HepG2 (cell line): ENCODE data around the gene ALDH18A1.

Experiments
- BHLHE40 ChIP-seq: IDR thresholded peaks from 2 replicates; pipeline ENCODE4 v1.6.1; 2011; ENCODE audit warnings: low read length, improper control_type of control experiment
- CBX1 ChIP-seq: IDR thresholded peaks from one replicate; pipeline ENCODE4 v1.6.1; 2016; ENCODE audit warnings: antibody characterized with exemption, low read depth
- PAF1 ChIP-seq: IDR thresholded peaks from 2 replicates; pipeline ENCODE4 v1.6.1; 2016; ENCODE audit warnings: missing genetic modification reagents, missing compliant biosample characterization
- RAD21 ChIP-seq: fragments of 450-650 bp; formaldehyde crosslinking; IDR thresholded peaks from 2 replicates; pipeline ENCODE4 v1.5.0; 2020; ENCODE audit warnings: mild to moderate bottlenecking
- TF ChIP-seq, protein P1 (sequence below): sonication (generic); formaldehyde crosslinking; IDR thresholded peaks from 2 replicates; pipeline ENCODE4 v1.4.0; 2020; ENCODE audit warnings: missing genetic modification reagents

DNA sequence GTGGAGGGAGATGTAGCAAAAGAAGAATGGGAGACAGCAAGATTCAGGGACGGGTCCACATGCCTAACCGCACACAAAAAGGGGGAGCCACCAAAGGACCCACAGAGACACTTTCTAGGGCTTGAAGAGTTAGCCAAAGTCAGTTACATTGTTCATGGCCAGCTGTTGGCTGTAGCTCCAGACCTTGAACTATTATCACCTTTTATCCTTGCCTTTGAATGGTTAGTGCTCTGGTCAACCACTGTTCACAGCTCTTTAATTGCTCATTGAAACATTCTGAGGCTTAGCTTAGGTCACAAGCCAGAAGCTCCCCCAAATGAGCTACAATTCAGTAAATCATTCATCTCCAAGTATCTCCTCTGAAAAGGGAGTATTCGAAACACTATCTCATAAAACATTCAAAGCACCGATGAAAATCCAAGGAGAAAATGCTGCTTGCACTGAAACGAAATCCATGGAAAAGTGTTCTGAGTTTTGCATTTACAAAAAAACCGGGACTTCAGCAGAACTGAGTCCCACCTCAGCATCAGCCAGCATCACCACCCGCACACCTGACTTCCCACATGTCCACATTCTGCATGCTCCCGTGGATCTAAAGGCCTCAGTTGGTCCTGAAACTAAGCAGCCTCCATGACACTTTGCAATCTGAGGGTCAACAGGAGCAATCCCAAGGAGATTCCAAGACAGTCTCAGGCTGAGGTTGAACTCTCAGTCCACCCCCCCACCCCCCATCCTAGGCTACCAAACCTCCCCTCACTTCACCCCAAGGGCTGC is 99.3 kb downstream of the ALDH18A1 start:
- no peak for TF ChIP-seq CBX1
- TF ChIP-seq, protein P1, sequence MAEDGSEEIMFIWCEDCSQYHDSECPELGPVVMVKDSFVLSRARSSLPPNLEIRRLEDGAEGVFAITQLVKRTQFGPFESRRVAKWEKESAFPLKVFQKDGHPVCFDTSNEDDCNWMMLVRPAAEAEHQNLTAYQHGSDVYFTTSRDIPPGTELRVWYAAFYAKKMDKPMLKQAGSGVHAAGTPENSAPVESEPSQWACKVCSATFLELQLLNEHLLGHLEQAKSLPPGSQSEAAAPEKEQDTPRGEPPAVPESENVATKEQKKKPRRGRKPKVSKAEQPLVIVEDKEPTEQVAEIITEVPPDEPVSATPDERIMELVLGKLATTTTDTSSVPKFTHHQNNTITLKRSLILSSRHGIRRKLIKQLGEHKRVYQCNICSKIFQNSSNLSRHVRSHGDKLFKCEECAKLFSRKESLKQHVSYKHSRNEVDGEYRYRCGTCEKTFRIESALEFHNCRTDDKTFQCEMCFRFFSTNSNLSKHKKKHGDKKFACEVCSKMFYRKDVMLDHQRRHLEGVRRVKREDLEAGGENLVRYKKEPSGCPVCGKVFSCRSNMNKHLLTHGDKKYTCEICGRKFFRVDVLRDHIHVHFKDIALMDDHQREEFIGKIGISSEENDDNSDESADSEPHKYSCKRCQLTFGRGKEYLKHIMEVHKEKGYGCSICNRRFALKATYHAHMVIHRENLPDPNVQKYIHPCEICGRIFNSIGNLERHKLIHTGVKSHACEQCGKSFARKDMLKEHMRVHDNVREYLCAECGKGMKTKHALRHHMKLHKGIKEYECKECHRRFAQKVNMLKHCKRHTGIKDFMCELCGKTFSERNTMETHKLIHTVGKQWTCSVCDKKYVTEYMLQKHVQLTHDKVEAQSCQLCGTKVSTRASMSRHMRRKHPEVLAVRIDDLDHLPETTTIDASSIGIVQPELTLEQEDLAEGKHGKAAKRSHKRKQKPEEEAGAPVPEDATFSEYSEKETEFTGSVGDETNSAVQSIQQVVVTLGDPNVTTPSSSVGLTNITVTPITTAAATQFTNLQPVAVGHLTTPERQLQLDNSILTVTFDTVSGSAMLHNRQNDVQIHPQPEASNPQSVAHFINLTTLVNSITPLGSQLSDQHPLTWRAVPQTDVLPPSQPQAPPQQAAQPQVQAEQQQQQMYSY (CRISPR knock-in tag) = no peak
- TF ChIP-seq RAD21 (CRISPR knock-in tag) = no peak
- TF ChIP-seq BHLHE40 = no peak
- no peak for TF ChIP-seq PAF1 (CRISPR knock-in tag)
